Measurements from ENCODE around the gene KAZN.
A peak's percentile ranks its signal among the peaks of the same experiment; 100 is the strongest.

Gene KAZN

DNA sequence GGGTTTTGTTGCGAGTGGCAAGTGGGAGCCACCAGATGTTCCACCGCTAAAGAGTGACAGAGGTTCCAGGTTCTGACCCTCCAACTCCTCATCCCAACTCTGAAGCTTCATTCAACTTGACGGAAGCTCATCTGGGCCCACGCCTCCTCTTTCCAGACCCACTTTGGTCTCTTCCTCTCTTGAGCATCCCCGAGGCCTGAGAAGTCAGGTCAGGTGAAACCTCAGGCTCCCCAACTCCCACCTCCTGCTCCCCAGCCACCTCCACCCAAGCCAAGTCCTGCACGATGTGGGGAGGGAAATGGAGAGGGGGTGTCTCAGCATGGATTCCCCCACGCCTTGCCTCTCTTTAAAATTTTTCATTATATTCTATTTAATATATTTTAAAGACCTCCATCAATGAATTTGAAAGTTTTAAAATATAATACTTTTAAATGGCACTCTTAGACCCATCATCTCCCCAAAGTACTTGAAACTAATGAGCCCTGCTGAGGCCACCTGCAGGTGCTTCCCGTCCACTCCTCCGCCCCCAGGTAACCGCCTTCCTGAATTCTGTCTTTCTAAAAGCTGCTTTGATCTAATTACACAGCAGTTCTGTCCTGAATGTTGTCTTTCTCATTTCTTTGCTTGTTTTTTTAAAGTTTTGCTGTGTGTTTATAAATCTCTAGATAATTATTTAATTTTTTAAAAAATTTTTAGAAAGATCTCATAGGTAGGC lies 238.1 kb downstream of the KAZN start:
- no peak for DNase-seq

DNA sequence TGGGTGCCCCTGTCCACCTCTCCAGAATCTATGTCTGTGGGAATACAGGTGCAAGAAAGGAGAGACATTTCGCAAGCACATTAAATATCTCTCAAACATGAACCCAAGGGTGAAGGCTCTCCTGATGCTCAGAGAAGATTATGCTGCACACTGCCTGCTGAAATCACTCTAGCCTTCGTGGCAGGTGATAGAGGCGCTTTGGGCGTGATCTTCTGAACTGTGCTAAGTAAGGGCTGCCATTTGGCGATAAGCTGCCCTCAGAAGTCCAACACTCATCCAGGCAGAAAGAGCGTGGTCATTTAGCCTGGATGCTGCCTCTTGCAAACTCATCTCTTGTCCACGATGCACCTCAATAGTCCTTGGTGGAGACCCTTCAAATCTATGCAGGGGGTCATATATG lies 241.9 kb downstream of the KAZN start:
- no peak for DNase-seq

DNA sequence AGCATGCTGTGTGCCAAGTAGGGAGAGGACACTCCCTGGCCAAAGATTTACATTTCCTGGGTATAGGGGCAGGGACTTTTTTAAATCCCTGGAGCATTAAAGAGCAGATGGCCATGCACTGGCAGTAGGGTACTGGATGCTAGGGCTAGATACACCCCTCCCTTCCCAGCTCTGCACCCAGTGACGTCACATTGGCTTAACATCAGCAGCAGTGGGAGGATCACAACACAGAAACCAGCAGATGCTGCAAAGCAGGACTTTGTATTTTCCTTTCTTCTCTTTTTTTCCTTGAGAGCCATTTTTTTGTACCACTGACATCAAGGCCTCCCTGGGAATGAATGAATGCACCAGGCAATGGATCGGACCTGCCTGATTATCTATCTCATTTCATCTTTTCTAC lies 243.0 kb downstream of the KAZN start:
- DNase-seq = no peak

DNA sequence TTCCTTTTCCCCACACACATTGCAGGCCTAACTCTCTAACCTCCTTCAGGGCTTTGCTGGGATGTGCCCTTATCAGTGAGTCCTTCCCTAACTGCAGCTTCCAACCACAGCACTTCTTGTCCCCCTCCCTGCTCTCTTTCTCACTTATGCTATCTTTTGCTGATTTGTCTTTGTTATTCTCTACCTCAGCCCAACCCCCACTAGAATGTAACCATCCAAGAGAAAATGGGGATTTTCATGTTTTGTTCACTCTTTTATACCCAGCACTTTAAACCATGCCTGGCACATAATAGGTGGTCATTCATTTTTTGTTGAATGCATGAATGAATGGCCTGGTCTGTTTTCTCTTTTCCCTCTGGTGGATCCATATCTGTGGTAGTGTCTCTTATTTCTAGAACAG lies 243.5 kb downstream of the KAZN start:
- no peak for DNase-seq

DNA sequence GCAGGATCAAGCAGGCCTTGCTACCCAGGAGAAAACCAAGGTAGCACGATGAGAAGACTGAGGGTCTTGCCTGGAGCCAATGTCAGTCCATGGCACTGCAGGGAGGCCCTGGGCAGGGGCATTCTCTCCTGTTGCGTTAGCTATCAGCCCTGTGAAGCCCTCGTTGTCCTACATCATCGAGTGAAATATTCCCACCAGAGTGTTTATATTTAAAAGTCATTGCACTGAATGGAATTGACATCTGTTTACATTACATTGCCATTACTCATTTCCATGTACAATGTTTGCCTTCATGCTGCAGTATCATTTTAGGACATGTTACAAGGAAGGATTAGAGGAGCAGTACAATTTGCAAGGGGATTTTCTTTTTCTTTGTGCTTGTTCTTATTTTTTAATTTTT lies 243.9 kb downstream of the KAZN start:
- DNase-seq = peak; percentile 50

DNA sequence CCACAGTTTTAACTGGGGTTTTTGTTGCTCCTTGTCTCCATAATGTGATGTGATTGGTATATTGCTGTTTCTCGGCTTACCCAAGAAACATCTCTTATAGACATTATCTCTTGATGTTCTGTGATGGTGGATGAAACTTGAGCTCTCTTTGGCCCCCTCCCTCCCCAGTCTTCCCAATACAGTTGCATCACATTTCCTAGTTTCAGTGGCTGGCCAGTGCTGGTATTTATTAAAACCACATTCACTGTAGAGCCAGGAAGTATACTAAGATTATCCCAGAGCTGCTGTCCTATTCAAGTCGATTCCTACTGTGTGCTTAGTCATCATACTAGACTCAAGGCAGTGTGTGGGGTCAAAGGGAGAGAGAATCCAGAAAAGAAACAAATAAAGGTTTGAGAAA lies 244.4 kb downstream of the KAZN start:
- peak; percentile 46 for DNase-seq

DNA sequence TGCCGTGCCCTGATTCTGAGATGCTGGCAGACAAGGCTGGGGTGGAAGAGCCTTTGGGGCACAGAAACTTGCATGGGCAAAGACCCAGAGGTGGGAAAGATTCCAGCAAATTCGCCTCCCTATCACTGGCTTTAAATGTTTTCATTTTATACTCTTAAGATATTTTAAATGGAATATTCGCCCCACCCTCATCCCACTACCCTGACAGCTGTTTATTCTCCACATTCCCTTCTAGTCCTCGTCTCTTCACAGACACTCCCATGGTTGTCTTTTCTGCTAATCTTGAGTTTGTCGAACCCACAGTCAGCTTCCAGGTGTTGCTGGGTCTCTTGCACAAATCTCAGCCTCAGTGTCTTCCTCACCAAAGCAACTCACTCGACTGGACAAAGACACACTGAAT lies 245.0 kb downstream of the KAZN start:
- no peak for DNase-seq

DNA sequence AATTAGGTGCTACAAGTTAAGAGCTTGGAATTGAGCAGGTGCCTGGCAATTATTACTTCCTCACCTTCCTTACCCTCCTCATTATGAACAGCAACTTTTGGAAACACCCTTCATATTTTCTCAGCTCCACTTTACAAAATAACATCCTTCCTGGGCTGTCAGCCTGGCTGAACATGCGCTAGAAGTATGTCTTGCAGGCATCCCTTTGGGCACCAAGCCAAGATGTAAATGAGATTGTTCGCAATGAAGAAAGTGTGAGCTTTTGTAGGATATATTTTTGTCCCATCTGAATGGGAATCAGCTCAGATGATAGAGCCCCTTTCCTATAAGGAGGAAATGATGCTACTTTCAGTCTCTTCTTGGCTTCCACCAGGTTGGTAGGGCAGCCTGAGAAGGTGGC lies 245.9 kb downstream of the KAZN start:
- DNase-seq = no peak

DNA sequence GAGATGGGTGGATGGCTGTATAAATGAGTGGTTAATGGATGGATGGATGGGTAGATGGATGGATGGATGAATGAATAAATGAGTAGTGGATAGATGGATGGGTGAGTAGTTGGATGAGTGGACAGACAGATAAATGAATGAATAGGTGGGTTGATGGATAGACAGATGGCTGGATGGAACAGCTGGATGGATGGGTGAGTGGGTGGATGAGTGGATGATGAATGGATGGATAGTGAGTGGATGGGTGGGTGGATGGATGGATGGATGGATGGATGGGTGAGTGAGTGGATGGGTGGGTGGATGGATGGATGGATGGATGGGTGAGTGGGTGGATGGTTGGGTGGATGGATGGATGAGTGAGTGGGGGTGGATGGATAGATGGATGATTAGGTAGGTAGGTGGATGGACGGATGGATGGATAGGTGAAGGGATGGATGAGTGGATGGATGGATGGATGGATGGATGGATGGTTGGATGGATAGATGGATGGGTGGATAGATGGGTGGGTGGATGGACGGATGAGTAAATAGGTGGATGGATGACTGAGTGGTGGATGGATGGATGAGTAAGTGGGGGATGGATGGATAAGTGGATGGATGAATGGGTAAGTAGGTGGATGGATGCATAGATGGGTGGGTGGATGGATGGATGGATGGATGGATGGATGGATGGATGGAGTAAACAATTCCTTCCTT lies 246.6 kb downstream of the KAZN start:
- DNase-seq = no peak

DNA sequence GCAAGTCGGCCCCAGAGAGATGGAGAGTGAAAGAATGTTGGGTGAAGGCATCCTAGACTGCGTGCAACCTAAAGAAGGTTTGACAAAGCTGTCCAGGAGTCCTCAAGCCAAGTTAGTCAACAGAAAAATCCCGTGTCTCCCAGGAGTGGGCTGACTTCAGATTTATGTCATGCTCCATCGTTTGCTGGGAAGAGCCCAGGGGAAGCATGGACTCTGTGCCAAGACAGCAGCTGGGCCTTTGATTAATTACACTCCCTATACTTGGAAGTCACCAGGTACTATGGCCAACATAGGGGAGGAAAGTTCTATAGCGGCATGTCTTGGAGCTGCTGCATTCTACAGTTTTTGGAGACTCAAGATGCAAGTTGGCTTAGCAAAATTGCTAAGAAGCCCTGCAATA lies 247.4 kb downstream of the KAZN start:
- no peak for DNase-seq

DNA sequence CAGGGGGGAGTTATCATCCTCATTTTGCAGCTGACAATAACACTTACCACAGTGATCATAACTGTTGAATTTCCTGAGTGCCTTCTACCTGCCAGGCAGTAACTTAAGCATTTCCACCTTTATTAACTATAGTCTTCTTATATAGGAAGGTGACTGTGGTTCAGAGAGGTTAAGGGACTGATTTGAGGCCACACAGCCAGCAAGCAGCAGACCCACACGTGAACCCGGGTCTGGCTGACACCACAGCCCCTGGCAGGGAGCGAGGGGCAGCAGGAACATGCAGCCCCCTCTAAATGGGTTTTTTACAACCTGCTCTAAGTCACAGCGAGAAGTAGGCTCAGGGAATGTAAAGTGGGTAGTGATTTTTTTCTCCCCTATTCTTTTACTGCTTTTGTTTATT lies 248.2 kb downstream of the KAZN start:
- no peak for DNase-seq

DNA sequence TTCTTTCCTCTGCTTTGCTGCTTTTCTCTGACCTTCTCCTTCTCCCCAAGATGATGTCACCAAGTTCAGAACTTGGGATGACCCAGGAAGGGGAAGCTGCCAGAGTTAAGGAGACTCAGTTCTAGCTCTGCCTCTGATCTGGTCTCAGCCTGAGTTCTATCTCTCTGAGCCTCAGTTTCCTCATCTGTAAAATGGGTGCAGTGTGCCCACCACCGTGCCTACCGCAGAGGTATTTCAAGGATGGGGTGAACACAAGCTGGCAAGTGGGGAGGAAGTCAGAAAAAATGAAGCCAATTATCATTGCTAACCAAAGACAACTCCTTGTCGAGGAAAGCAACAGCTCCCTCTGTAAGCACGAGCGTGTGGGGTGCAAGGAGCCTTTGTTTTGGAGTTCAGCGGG lies 249.7 kb downstream of the KAZN start:
- no peak for DNase-seq

DNA sequence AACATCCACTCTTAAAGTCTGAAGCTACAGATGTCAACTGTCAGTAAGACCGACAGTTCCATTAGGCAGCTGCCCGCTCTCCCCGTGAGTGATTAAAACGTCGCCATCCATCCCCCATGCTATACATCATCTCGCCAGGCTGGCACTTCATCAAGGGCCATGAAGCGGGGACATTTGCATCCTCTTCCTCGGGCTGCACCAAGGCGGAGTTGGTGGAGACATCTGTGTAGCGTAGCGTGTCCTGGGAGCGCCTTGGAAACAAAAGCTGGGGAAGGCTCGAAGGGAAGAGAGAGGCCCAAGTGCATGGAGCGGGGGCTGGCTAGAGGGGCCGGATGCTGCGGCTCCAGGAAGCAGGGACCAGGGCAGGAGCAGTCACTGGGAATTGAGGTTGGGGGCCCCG lies 250.1 kb downstream of the KAZN start:
- no peak for DNase-seq

DNA sequence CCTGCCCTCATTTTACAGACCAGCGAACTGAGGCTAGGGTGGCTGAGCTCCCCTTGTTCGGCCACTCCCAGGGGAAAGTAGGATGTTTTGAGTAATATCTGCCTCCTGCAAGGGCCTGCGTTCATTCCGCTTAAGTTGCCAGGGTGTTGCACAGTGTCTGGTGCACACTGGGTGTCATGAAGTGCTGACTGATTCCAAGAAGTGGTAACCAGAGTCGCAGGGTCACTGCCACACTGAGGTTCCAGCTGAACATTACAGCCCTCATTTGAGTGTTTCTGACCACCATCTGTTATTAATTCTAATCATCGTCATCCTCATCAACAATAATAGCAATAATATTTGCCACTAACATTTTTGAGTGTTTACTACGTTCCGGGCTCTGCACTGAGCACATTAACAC lies 250.6 kb downstream of the KAZN start:
- DNase-seq = no peak

DNA sequence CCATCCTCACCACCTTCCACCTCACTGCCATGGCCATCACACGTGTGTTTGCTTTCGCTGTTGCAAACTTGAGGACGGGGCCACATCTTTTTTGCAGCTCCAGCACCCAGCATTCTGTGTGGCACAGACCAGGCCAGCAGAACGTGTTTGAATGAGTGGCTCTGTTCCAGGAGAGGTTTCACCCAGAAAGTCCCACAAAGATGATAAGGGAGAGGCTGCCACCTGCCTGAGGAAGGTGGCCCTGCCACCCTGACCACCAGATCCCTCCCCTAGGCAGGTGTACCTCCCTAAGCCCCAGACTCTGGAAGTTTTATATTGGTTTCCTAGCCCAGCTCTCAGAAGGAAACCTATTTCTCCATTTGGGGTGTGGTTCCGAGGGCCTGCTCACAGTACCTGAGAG lies 252.1 kb downstream of the KAZN start:
- DNase-seq = no peak

DNA sequence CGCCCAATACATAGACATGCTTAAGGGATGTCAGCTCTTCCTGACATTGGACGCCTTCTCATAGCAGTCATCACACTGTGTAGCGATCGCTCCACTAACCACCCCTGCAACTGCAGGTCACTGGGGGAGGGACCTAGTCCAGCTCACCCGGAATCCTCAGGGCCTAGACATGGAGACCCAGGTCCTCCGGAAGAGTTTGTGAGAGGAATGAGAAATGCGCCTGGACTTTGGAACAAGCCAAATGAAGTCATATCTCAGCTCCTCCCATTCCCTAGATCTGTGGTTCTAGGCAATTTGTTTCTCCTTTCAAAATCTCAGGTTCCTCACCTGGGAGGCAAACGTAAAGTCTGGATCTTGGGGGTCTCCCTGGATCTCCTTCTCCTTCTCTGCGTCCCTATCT lies 253.3 kb downstream of the KAZN start:
- DNase-seq = no peak

DNA sequence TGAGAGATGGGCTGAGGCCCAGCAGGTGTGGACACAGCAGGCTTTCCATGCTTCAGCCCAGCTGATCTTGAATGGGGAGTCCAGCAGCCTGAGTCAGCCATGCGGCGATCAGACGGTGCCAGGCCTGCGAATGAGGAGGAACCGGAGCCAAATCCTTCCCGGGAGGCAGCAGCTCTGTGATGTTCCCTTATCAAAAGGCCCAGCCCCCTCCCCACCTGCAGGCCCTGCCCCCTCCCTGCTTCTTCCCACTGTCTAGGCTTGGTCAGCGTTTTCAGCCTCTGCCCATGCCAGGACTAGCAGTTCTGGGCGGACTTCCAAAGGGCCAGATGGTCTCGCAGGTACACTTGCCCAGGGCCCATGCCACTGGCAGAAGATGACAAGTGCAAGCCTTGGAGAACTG lies 253.8 kb downstream of the KAZN start:
- no peak for DNase-seq

DNA sequence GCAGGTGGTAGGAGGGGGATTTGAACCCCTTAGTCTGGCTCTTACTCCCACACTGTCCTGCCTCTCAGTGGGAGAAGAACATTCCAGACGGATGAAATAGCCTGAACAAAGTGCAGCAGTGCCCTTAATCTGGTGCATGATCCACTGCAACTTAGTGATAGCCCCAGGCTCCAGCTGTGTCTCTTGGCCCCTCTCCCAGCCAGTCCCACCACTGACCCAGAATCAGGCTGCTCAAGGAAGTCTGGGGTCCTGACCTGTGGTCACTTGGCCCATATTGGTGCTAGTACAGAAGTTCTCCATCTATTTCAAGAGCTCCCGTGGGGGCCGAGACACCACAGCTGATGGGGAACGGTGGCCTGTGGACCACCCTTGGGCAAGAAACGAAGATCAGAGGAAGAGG lies 255.0 kb downstream of the KAZN start:
- no peak for DNase-seq

DNA sequence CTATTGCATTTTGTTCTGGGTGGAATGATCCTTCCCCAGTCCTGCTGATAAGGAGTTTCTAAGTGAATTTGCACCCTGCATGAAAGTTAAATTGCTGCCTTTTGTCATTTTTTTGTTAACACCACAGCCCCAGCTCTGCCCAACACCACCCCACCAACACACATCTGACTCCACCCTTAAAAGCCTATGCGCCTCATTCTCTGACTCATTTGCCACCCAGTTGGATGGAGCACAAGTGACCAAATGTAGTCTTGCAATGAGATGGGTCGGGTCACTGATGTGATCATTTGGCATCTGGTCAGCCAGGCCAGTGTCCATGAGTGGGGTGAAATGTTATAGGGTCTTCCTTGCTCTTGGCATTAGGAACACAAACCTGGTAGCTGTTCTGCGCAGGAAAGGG lies 256.8 kb downstream of the KAZN start:
- DNase-seq = no peak

DNA sequence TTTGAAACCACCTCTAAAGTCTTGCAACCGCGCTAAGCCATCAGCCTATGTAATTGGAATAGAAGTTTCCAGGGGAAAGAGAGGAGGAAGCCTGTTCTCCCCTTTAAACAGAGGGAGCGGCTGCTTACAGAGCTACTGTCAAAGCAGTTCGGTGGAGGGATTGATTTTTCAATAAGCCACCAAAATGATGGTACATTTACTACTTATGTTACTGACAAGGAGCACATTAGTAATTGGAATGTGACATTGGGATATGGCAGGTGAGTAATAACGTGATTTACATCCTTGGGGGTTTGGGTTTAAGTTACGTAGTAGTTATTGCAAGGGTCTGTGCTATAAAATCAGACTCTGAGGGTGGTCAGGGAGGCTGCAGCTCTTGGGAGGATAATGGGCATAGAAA lies 257.3 kb downstream of the KAZN start:
- no peak for DNase-seq

DNA sequence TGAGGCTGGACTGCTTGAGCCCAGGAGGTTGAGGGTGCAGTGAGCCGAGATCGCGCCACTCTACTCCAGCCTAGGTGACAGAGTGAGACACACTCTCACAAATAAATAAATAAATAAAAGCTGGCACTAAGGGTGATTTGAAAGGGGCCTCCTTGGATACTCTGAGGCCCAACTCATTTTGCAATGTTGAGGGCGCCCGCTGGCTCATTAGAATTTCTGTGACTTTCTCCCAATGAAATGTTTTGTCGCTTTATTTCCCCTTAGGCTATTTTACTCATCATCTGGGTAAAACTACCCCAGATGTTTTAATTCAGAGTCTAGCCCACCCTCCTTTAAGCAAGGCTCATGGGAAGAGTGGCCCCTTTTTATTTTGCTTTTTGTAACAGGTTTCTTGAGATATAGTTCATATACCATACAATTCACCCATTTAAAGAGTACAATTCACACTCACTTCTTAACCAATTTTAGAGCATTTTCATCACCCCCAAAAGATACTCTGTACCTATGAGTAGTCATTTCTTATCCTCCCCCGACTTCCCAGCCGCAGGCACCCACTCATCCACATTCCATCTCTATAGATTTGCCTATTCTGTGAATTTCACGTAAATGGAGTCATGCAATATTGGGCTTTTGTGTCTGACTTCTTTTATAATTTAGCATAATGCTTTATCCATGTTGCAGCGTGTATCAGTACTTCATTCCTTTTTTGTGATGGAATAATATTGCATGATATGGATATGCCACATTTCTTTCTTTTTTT lies 259.1 kb downstream of the KAZN start:
- DNase-seq = no peak

DNA sequence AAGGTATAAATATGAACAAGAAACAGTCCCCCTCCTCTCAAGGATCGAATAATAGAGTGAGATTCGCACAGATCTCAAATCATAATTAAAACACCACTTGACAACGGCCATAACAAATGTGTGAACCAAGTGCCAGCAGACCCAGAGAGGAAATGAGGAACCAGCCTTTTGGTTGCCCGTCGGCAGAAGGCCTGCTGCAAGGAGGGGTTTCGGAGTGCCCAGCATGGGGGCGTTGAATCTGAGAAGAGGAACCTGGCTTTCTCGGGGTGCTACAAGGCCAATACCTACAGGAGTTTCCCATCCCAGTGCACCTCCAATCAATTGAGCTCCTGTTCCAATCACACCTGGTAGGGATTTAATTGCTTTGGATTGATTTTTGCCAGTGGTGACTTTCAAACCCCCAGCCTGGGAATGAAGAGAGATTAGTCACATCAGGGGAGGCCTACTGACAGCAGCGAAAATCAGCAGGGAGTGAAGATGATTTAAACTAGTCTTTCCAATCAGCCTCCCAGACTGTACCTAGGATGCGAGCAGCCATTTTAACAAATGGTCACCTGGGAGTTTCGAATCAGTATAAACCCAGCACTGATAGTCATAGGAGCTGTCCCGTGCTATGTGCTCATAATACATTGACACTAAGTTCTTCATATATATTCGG lies 263.8 kb downstream of the KAZN start:
- DNase-seq = no peak

DNA sequence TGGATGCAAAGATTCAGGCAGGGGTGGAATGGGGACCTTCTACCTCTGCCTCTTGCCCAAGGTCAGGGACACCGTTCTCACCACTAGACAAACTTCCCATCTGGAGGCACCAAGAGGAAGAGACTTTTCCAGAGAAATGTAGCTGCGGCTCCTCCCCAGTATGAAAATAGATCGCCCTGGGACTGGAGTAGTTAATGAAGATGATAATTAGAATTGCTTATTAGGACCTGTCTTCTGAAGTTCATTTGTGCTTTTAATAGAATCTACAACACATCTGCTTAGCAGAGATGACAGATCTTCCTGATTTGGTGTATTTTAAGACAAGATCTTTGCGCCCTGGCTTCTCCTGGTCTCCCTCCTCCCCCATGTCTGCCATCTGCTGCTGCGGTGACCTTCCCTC lies 266.6 kb downstream of the KAZN start:
- no peak for DNase-seq
